Neuronal stem cell (in vitro differentiated cells): ENCODE results near the gene AKAP1.
A peak's percentile ranks its signal among the peaks of the same experiment; 100 is the strongest.

Experiments used
- DNase-seq: peaks from one replicate; pipeline ENCODE4 v3.0.0-alpha.2; 2013; ENCODE audit warnings: low spot score
- H2AFZ ChIP-seq: one replicate; pipeline ENCODE4 v1.6.1; 2013; ENCODE audit warnings: mild to moderate bottlenecking, low read length, inconsistent platforms
- H2AK5ac ChIP-seq: 2 replicates; pipeline ENCODE4 v1.6.1; 2013; ENCODE audit warnings: low read depth, mild to moderate bottlenecking, inconsistent platforms, low read length, moderate library complexity, mixed read lengths
- H2BK120ac ChIP-seq: 2 replicates; pipeline ENCODE4 v1.6.1; 2013; ENCODE audit warnings: low read depth, mild to moderate bottlenecking, inconsistent platforms, low read length, moderate library complexity, mixed read lengths
- H2BK12ac ChIP-seq: one replicate; pipeline ENCODE4 v1.6.1; 2013; ENCODE audit warnings: low read length, inconsistent platforms
- H2BK15ac ChIP-seq: 2 replicates; pipeline ENCODE4 v1.6.1; 2013; ENCODE audit warnings: mild to moderate bottlenecking, low read length, inconsistent platforms, mixed read lengths
- H2BK5ac ChIP-seq: one replicate; pipeline ENCODE4 v1.6.1; 2013; ENCODE audit warnings: inconsistent platforms, mild to moderate bottlenecking, low read length, moderate library complexity
- H3K14ac ChIP-seq: one replicate; pipeline ENCODE4 v1.6.1; 2013; ENCODE audit warnings: low read length, inconsistent platforms
- H3K18ac ChIP-seq: 2 replicates; pipeline ENCODE4 v1.6.1; 2013; ENCODE audit warnings: low read length, inconsistent platforms
- H3K23ac ChIP-seq: 2 replicates; pipeline ENCODE4 v1.6.1; 2013; ENCODE audit warnings: low read depth, mild to moderate bottlenecking, mixed read lengths, low read length, inconsistent platforms; ENCODE audit not compliant: poor library complexity
- H3K27ac ChIP-seq: replicated peaks from 3 replicates; pipeline ENCODE4 v1.5.1; 2013; ENCODE audit warnings: low read length, inconsistent platforms
- H3K27me3 ChIP-seq, 3 experiments: 2 replicates each; pipeline ENCODE4 v1.6.1; 2013; ENCODE audit warnings: low read length in 3 of 3, mild to moderate bottlenecking in 2 of 3, inconsistent platforms in 1 of 3, low read depth in 1 of 3, mixed read lengths in 1 of 3, moderate library complexity in 1 of 3; ENCODE audit not compliant: control insufficient read depth in 3 of 3, insufficient read depth in 3 of 3
- H3K36me3 ChIP-seq, 2 donors: replicated peaks in 1 of 2; 2 replicates each; pipeline ENCODE4 v1.6.1; 2013; ENCODE audit warnings: low read length in 2 of 2; ENCODE audit not compliant: control insufficient read depth in 2 of 2, insufficient read depth in 2 of 2
- H3K4ac ChIP-seq: 2 replicates; pipeline ENCODE4 v1.6.1; 2013; ENCODE audit warnings: inconsistent platforms, mild to moderate bottlenecking, low read length, moderate library complexity
- H3K4me1 ChIP-seq, 2 donors: 1 replicate in 1 of 2; 2 replicates in 1 of 2; pipeline ENCODE4 v1.6.1; 2013; ENCODE audit warnings: low read length in 2 of 2, low read depth in 1 of 2; ENCODE audit not compliant: control insufficient read depth in 2 of 2, insufficient read depth in 1 of 2
- H3K4me2 ChIP-seq: one replicate; pipeline ENCODE4 v1.6.1; 2013; ENCODE audit warnings: mild to moderate bottlenecking, low read length, inconsistent platforms; ENCODE audit not compliant: insufficient read depth, poor library complexity, severe bottlenecking
- H3K4me3 ChIP-seq, 2 donors: 2 replicates each; pipeline ENCODE4 v1.5.1; 2013; ENCODE audit warnings: low read length in 2 of 2, mild to moderate bottlenecking in 2 of 2, inconsistent platforms in 1 of 2, moderate library complexity in 1 of 2
- H3K79me1 ChIP-seq: one replicate; pipeline ENCODE4 v1.6.1; 2013; ENCODE audit warnings: low read depth, mild to moderate bottlenecking, inconsistent platforms, low read length, moderate library complexity
- H3K9ac ChIP-seq: one replicate; pipeline ENCODE4 v1.6.1; 2013; ENCODE audit warnings: mild to moderate bottlenecking, low read depth, low read length, inconsistent platforms; ENCODE audit not compliant: poor library complexity
- H3K9me3 ChIP-seq, 2 donors: replicated peaks in 1 of 2; 2 replicates each; pipeline versions ENCODE3 to v1.6.1; 2013; ENCODE audit warnings: low read length in 2 of 2, mild to moderate bottlenecking in 2 of 2, inconsistent platforms in 1 of 2, low read depth in 1 of 2, mixed read lengths in 1 of 2, moderate library complexity in 1 of 2; ENCODE audit not compliant: control insufficient read depth in 2 of 2, insufficient read depth in 1 of 2
- H4K8ac ChIP-seq: one replicate; pipeline ENCODE4 v1.6.1; 2013; ENCODE audit warnings: low read depth, mild to moderate bottlenecking, inconsistent platforms, low read length, moderate library complexity
- H4K91ac ChIP-seq: one replicate; pipeline ENCODE4 v1.6.1; 2013; ENCODE audit warnings: low read length, low read depth, mild to moderate bottlenecking, inconsistent platforms; ENCODE audit not compliant: poor library complexity
- WGBS, 2 donors: extraction: QIAGEN DNeasy Blood & Tissue Kit; methylation state at CpG; one replicate each; pipeline ENCODE4 v1.1.7; 2013; ENCODE audit warnings: missing lambda C conversion rate in 2 of 2, mixed read lengths in 1 of 2; ENCODE audit not compliant: insufficient read length in 2 of 2, insufficient replicate concordance in 1 of 2; ENCODE audit errors: extremely low coverage in 2 of 2; 5-methylcytosine and 5-hydroxymethylcytosine counted together

Gene AKAP1

GRCh38 chr17:57045868-57046704, 39.0 kb upstream of the AKAP1 start:
- Histone ChIP-seq H2AK5ac (no peak overlapping the region), H4K8ac (peak overlapping the region; percentile 43), H4K91ac (no peak overlapping the region), H3K4me3 (no peak overlapping the region), H2BK15ac (peak overlapping the region; percentile 17), H3K4ac (no peak overlapping the region), H3K79me1 (no peaks in the 10 kb centered on the region), H3K18ac (peak overlapping the region; percentile 48), H3K4me1 (peaks cover 2 to 6% of the 10 kb centered on the region in 2 donors), H3K27me3 (no peaks in the 10 kb centered on the region), H3K23ac (peak overlapping the region; percentile 43), H2BK120ac (no peak overlapping the region), H2AFZ (peak overlapping the region; percentile 27), H3K4me2 (no peak overlapping the region), H3K27ac (no peak overlapping the region), H3K9ac (peak overlapping the region; percentile 44), H3K36me3 (no peaks in the 10 kb centered on the region), H2BK5ac (peak overlapping the region; percentile 6), H3K14ac (no peak overlapping the region), H3K9me3 (peaks cover 0 to 2% of the 10 kb centered on the region in 2 donors), H2BK12ac (no peak overlapping the region)
- DNase-seq: no peak
- no CpG with 5 or more reads among the region's 69 CpGs for WGBS, 2 donors

- no peak overlapping the region for H2AFZ ChIP-seq
- no peak overlapping the region for H2AK5ac ChIP-seq
- no peaks in the 10 kb centered on the region for H3K79me1 ChIP-seq
- DNase-seq: no peak
- no peak overlapping the region for H3K14ac ChIP-seq
- no peak overlapping the region for H3K4me3 ChIP-seq
- peaks cover 4 to 6% of the 10 kb centered on the region in 2 donors for H3K4me1 ChIP-seq
- no peak overlapping the region for H2BK5ac ChIP-seq
- H3K27ac ChIP-seq: no peak overlapping the region
- H2BK12ac ChIP-seq: no peak overlapping the region
- H3K36me3 ChIP-seq: no peaks in the 10 kb centered on the region
- no peak overlapping the region for H3K4me2 ChIP-seq
- H3K18ac ChIP-seq: no peak overlapping the region
- no peak overlapping the region for H2BK120ac ChIP-seq
- no peak overlapping the region for H4K8ac ChIP-seq
- H3K4ac ChIP-seq: no peak overlapping the region
- WGBS, 2 donors: no CpG with 5 or more reads among the region's 18 CpGs
- no peak overlapping the region for H3K23ac ChIP-seq
- no peak overlapping the region for H3K9ac ChIP-seq
- no peak overlapping the region for H2BK15ac ChIP-seq
- H3K27me3 ChIP-seq: no peaks in the 10 kb centered on the region
- H3K9me3 ChIP-seq: peaks cover 0 to 2% of the 10 kb centered on the region in 2 donors
- H4K91ac ChIP-seq: no peak overlapping the region
These were observed 38.3 kb upstream of the AKAP1 start for GRCh38 chr17:57046749-57047148.

GRCh38 chr17:57048096-57048495, 37.0 kb upstream of the AKAP1 start:
- Histone ChIP-seq H2BK120ac (no peak overlapping the region), H3K4me1 (peaks cover 7 to 9% of the 10 kb centered on the region in 2 donors), H2BK12ac (no peak overlapping the region), H3K4ac (no peak overlapping the region), H2BK15ac (no peak overlapping the region), H3K9ac (no peak overlapping the region), H4K8ac (no peak overlapping the region), H3K27me3 (no peaks in the 10 kb centered on the region), H3K14ac (no peak overlapping the region), H3K23ac (no peak overlapping the region), H3K36me3 (no peaks in the 10 kb centered on the region), H3K18ac (no peak overlapping the region), H3K79me1 (peaks cover 2% of the 10 kb centered on the region), H2AK5ac (no peak overlapping the region), H3K4me3 (no peak overlapping the region), H3K27ac (no peak overlapping the region), H3K4me2 (no peak overlapping the region), H4K91ac (no peak overlapping the region), H2BK5ac (no peak overlapping the region), H2AFZ (no peak overlapping the region), H3K9me3 (peaks cover 0 to 2% of the 10 kb centered on the region in 2 donors)
- no CpG with 5 or more reads among the region's 2 CpGs for WGBS, 2 donors
- DNase-seq: no peak

- Histone ChIP-seq H3K79me1 (peaks cover 2% of the 10 kb centered on the region), H3K4ac (no peak overlapping the region), H4K8ac (no peak overlapping the region), H3K27me3 (no peaks in the 10 kb centered on the region), H3K4me3 (no peak overlapping the region), H2BK15ac (no peak overlapping the region), H2AK5ac (no peak overlapping the region), H2BK120ac (no peak overlapping the region), H3K14ac (no peak overlapping the region), H3K27ac (no peak overlapping the region), H3K4me1 (peaks cover 7 to 9% of the 10 kb centered on the region in 2 donors), H2AFZ (peak overlapping the region; percentile 35), H2BK12ac (no peak overlapping the region), H3K23ac (no peak overlapping the region), H3K9ac (no peak overlapping the region), H3K36me3 (no peaks in the 10 kb centered on the region), H4K91ac (no peak overlapping the region), H3K18ac (no peak overlapping the region), H3K4me2 (no peak overlapping the region), H2BK5ac (no peak overlapping the region), H3K9me3 (peaks cover 0 to 2% of the 10 kb centered on the region in 2 donors)
- WGBS, 2 donors: no CpG with 5 or more reads among the region's 5 CpGs
- no peak for DNase-seq
These were observed 34.7 kb upstream of the AKAP1 start for GRCh38 chr17:57050306-57050705.
